Stomach (tissue), 4 donors: Measurements from ENCODE around the gene LRRC4C.

Source experiments
- CTCF ChIP-seq, 7 experiments: fragments of 450-650 bp in 4 of 7; fragments of 200-600 bp in 3 of 7; sonication (generic) in 3 of 7; IDR thresholded peaks; one replicate each; pipeline ENCODE4 v1.5.1; 2016 to 2019; ENCODE audit warnings: antibody characterized with exemption in 7 of 7, control low read depth in 2 of 7, mild to moderate bottlenecking in 1 of 7
- POLR2A ChIP-seq, 4 donors: fragments of 450-650 bp; IDR thresholded peaks; one replicate each; pipeline ENCODE4 v1.6.1; 2016; ENCODE audit warnings: antibody characterized with exemption in 4 of 4, control low read depth in 2 of 4, mild to moderate bottlenecking in 1 of 4, moderate library complexity in 1 of 4

- TF ChIP-seq POLR2A (IDR thresholded peaks at IDR 0.05) (no peak), CTCF (IDR thresholded peaks at IDR 0.05) (no peak)
Measured at GRCh38 chr11:40403321-40403720, 1056.1 kb downstream of the LRRC4C start.
